GM18909 (cell line): ENCODE data around the gene NIPSNAP2.
A peak's percentile ranks its signal among the peaks of the same experiment; 100 is the strongest.
"Not testable (repeated sequence)": the region's sequence is repeated elsewhere in the genome, so short reads cannot be mapped to it uniquely, and the experiment has no call there.

ENCODE experiments used
- ATAC-seq: cut with Tn5 transposase; IDR thresholded peaks from one replicate; pipeline ENCODE4 v1.9.1; 2021; ENCODE audit warnings: mild to moderate bottlenecking; ENCODE audit not compliant: unreplicated experiment, poor library complexity

Gene NIPSNAP2

GRCh38 chr7:55964261-55965099 lies at the start of gene NIPSNAP2:
Gene NIPSNAP2 (plus strand): TSS chr7:55964585. CDS start chr7:55964610, 25 bp downstream.
- ATAC-seq = peak; percentile 88

DNA sequence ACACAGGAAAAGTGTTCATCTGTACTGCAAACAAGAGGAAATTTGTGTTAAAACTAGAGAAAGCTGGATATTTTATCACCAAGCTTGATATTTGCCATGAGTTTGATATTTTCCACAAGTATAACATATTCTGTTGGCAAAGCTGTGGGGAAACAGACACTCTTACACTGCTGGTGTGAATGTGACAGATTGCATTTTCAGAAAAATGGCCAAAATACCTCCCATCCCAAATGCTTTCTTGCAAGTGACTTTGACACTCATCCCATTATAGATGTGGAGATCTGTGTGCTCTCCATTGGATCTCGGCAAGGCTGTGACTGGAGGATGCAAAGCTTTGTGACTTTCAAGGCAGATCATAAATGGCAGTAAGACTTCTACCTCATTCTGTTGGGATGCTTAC lies 46.6 kb upstream of the NIPSNAP2 start:
- no peak for ATAC-seq

GRCh38 chr7:55928006-55928767 lies 36.2 kb upstream of the NIPSNAP2 start:
- no peak for ATAC-seq

GRCh38 chr7:55931421-55932151 lies 32.8 kb upstream of the NIPSNAP2 start:
- no peak for ATAC-seq

- ATAC-seq = no peak
These were observed 24.8 kb upstream of the NIPSNAP2 start for GRCh38 chr7:55939514-55940123.

DNA sequence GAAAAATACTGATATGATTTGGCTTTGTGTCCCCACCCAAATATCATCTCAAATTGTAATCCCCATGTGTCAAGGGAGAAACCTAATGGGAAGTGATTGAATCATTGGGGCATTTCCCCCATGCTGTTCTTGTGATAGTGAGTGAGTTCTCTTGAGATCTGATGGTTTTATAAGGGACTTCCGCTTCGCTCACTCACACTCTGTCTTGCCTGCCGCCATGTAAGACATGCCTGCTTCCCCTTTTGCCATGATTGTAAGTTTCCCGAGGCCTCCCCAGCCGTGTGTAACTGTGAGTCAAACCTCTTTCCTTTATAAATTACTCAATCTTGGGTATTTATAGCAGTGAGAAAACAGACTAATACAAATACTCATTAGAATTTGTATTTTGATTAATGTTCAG lies 17.8 kb upstream of the NIPSNAP2 start:
- ATAC-seq = no peak

GRCh38 chr7:55951637-55952351 lies 12.6 kb upstream of the NIPSNAP2 start, which contains the start of gene MRPS17:
Gene MRPS17 (plus strand): TSS chr7:55951877. CDS start chr7:55953196, 1,319 bp downstream.
- ATAC-seq = peak; percentile 100

- not testable (repeated sequence) for ATAC-seq
These were observed 12.1 kb upstream of the NIPSNAP2 start for GRCh38 chr7:55952352-55952671.

- no peak for ATAC-seq
These were observed 10.5 kb upstream of the NIPSNAP2 start for GRCh38 chr7:55953707-55954475.

GRCh38 chr7:55957190-55957589 lies 7.2 kb upstream of the NIPSNAP2 start:
- ATAC-seq = no peak

GRCh38 chr7:55962014-55962413 lies 2.4 kb upstream of the NIPSNAP2 start:
- ATAC-seq = no peak

GRCh38 chr7:55963584-55964168 lies 709 bp upstream of the NIPSNAP2 start:
- no peak for ATAC-seq

DNA sequence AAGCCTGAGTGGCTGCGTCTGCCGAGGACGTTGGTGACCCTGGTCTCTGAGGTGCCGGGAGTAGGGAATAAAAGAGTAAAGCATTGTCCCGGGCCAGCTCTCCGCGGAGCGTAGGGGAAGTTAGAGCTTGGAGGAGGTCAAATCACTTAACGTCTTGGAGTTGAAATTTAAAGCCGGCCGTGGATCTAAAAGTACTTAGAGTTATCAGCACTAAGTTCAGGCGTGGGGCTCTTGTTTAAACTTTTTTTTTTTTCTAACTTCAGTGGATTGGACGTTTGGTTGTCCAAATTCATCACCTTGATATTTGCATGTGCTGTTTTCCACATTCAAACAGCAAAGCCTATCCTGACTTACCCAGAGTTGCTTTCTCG lies 700 bp downstream of the NIPSNAP2 start:
- no peak for ATAC-seq

GRCh38 chr7:55965805-55966421 lies 1.5 kb downstream of the NIPSNAP2 start:
- ATAC-seq = no peak

DNA sequence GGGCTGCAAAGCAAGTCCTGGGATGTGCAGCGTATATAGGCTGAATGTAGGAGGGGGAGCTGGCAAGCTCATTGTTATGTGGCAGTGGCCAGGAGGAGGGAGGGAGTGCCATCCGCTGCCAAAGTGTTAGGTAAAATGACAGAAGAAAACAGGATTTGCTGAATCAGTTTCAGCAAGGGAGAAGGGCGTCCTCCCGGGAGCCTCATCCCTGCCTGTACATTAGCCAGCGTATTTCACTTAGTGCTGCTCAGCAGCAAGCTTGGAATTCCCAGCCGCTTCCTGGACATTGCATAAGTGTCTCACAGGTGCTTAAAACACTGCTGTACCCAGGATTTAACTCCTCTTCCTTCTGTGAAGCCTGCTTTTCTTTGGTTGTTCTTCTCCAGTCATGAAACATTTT lies 2.5 kb downstream of the NIPSNAP2 start:
- no peak for ATAC-seq

GRCh38 chr7:55969391-55969790 lies 5.0 kb downstream of the NIPSNAP2 start:
- ATAC-seq = no peak

- no peak for ATAC-seq
These were observed 6.2 kb downstream of the NIPSNAP2 start for GRCh38 chr7:55970561-55970960.

DNA sequence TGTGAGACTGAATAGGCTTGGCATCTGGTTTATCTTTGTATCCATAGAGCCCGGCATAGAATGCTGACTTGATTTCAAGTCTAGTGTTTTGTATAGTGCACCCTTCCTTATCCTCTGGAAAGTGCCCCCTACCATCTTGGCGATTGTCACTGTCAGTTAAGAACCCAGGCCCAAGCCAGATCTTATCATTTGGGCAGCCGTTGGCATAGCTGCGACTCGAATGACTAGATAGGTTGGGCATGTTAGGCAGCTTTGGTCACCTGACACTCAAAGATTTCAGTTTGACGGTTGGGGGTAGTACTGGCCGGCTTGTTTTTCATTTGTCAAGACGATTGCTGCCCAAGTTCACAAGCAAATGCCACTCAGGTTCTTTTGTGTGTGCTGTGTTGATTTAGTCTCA lies 6.6 kb downstream of the NIPSNAP2 start:
- ATAC-seq = no peak
